Erythroblast (primary cell): ENCODE results near the gene KRTAP10-10.

ENCODE experiments used
- GATA1 ChIP-seq: IDR thresholded peaks from 2 replicates; pipeline ENCODE4 v1.6.1; 2011; ENCODE audit warnings: low read depth, mild to moderate bottlenecking, control low read depth, low read length, moderate library complexity
- POLR2A ChIP-seq: IDR thresholded peaks from 2 replicates; pipeline ENCODE4 v1.6.1; 2011; ENCODE audit warnings: mild to moderate bottlenecking, low read length

DNA sequence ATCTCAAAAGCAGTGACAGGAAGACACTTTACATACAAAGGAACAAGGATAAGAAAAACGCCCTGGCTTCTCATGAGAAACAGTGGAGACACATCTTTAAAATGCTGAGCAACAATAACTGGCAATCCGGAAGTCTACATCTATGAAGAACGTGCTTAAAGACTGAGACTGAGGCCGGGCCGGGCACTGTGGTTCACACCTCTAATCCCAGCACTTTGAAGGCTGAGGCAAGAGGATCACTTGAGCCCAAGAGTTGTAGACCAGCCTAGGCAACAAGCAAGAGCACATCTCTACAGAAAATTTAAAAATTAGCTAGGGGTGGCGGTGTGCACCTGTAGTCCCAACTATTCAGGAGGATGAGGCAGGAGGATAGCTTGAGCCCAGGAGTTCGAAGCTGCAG lies 46.9 kb downstream of the KRTAP10-10 start:
- TF ChIP-seq POLR2A: no peak
- TF ChIP-seq GATA1: no peak
